DND-41 (cell line): ENCODE results near the gene SPTBN4.

ENCODE experiments used
- ATAC-seq: fragments of 200-7000 bp; cut with Tn5 transposase; 3 replicates; pipeline ENCODE4 v1.9.1; 2021; ENCODE audit warnings: low read depth; ENCODE audit not compliant: insufficient read depth
- DNase-seq: peaks from one replicate; pipeline ENCODE4 v3.0.0-alpha.2; 2020
- H2AFZ ChIP-seq: 2 replicates; pipeline ENCODE4 v1.6.0; 2012; ENCODE audit warnings: low read depth, low read length
- H3K27ac ChIP-seq: 2 replicates; pipeline ENCODE4 v1.5.1; 2012; ENCODE audit warnings: low read length, inconsistent platforms
- H3K27me3 ChIP-seq: fragments of 200-600 bp; sonication (generic); 2 replicates; pipeline ENCODE4 v1.6.0; 2012; ENCODE audit warnings: low read length, mild to moderate bottlenecking, inconsistent platforms; ENCODE audit not compliant: insufficient read depth, poor library complexity
- H3K36me3 ChIP-seq: 2 replicates; pipeline ENCODE4 v1.5.1; 2012; ENCODE audit warnings: low read length, inconsistent platforms; ENCODE audit not compliant: insufficient read depth
- H3K4me1 ChIP-seq: 2 replicates; pipeline ENCODE4 v1.5.1; 2012; ENCODE audit warnings: mild to moderate bottlenecking, low read length; ENCODE audit not compliant: insufficient read depth
- H3K4me2 ChIP-seq: 2 replicates; pipeline ENCODE4 v1.6.0; 2012; ENCODE audit warnings: mild to moderate bottlenecking, moderate library complexity, low read length, inconsistent platforms; ENCODE audit not compliant: insufficient read depth
- H3K4me3 ChIP-seq, 2 experiments: fragments of 200-600 bp in 1 of 2; shearing (Covaris generic) in 1 of 2; 2 replicates each; pipeline ENCODE4 v1.5.1; 2012 to 2016; ENCODE audit warnings: inconsistent platforms in 2 of 2, low read length in 2 of 2, mild to moderate bottlenecking in 2 of 2, low read depth in 1 of 2, moderate library complexity in 1 of 2
- H3K79me2 ChIP-seq: 2 replicates; pipeline ENCODE4 v1.6.0; 2012; ENCODE audit warnings: low read length, inconsistent platforms; ENCODE audit not compliant: insufficient read depth
- H3K9ac ChIP-seq: 2 replicates; pipeline ENCODE4 v1.6.0; 2012; ENCODE audit warnings: low read depth, mild to moderate bottlenecking, inconsistent platforms, low read length, moderate library complexity
- H3K9me3 ChIP-seq: 2 replicates; pipeline ENCODE4 v1.5.1; 2012; ENCODE audit warnings: low read length, moderate library complexity, mild to moderate bottlenecking, inconsistent platforms; ENCODE audit not compliant: insufficient read depth, severe bottlenecking
- H4K20me1 ChIP-seq: 2 replicates; pipeline ENCODE4 v1.6.0; 2012; ENCODE audit warnings: low read length; ENCODE audit not compliant: insufficient read depth
- CTCF ChIP-seq: IDR thresholded peaks from 2 replicates; pipeline ENCODE4 v1.5.1; 2012; ENCODE audit warnings: borderline replicate concordance, low read length, moderate library complexity, mild to moderate bottlenecking; ENCODE audit not compliant: poor library complexity, severe bottlenecking; ENCODE audit errors: extremely low read depth
- EZH2 ChIP-seq: IDR thresholded peaks from 3 replicates; pipeline ENCODE4 v1.6.1; 2012; ENCODE audit warnings: borderline replicate concordance, low read depth, mild to moderate bottlenecking, moderate library complexity, low read length, inconsistent platforms; ENCODE audit not compliant: severe bottlenecking

SPTBN4 gene

DNA sequence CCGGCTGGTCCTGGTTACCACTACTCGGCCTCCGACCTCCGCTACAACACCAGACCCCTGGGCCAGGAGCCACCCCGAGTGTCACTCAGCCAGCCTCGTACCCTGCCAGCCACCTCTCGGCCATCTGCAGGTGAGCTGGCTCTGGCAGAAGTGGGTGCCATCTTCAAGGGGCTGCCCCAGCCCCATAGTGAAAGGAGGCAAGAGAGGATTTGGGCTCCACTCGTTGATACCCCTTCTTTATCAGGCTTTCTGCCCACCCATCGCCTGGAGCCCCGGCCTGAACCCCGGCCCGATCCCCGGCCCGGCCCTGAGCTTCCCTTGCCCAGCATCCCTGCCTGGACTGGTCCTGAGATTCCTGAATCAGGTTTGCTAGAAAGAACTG is 141.4 kb downstream of the SPTBN4 start:
- H3K4me2 ChIP-seq: no peak overlapping the region
- no peaks in the 10 kb centered on the region for H3K9me3 ChIP-seq
- peaks cover 3% of the 10 kb centered on the region; the same call in 1 of the 2 replicates for H4K20me1 ChIP-seq
- peaks cover 36% of the 10 kb centered on the region for H3K4me1 ChIP-seq
- no peak overlapping the region for H2AFZ ChIP-seq
- no peaks in the 10 kb centered on the region for H3K79me2 ChIP-seq
- H3K27me3 ChIP-seq: peaks cover 12% of the 10 kb centered on the region
- H3K27ac ChIP-seq: no peak overlapping the region
- no peak for DNase-seq
- TF ChIP-seq CTCF (no peak), EZH2 (no peak)
- ATAC-seq: no peak
- H3K36me3 ChIP-seq: no peaks in the 10 kb centered on the region
- H3K4me3 ChIP-seq: no peak overlapping the region
- no peak overlapping the region for H3K9ac ChIP-seq

DNA sequence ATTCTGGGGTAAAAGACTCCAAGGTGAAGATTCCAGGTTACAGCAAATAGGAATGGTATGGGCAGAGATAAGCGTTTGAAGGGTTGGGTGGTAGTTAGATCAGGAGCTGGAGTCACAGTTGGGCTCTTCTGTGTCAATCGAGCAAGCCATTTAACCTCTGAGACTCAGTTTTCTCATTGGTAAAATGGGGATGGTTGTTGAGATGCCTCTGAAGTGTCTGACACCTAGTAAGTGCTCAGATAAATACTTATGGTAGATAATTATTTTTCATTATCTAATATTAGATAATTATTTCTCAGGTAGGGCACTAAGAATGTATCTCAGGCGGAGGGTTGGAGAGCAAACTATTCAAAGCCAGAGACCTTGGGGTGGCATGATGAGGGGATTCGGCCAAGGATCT is 142.2 kb downstream of the SPTBN4 start:
- Histone ChIP-seq H3K9ac (no peak overlapping the region), H2AFZ (no peak overlapping the region), H3K79me2 (no peaks in the 10 kb centered on the region), H3K36me3 (no peaks in the 10 kb centered on the region), H3K27me3 (peaks cover 12% of the 10 kb centered on the region), H3K4me1 (peaks cover 36% of the 10 kb centered on the region), H3K4me3 (no peak overlapping the region; a peak in 1 of 4 replicates), H3K4me2 (no peak overlapping the region), H4K20me1 (peaks cover 3% of the 10 kb centered on the region; the same call in 1 of the 2 replicates), H3K27ac (no peak overlapping the region), H3K9me3 (no peaks in the 10 kb centered on the region)
- ATAC-seq (no peak), DNase-seq (no peak)
- TF ChIP-seq CTCF (no peak), EZH2 (no peak)

GRCh38 chr19:40609561-40610395 is 143.0 kb downstream of the SPTBN4 start:
- Histone ChIP-seq H2AFZ (0 out of 2 replicates have a peak overlapping the region, but pooled peaks have one; percentile 16), H3K4me2 (peak overlapping the region; percentile 44; the same call in 1 of the 2 replicates), H3K9me3 (no peaks in the 10 kb centered on the region), H3K36me3 (no peaks in the 10 kb centered on the region), H3K4me1 (peaks cover 28% of the 10 kb centered on the region), H4K20me1 (peaks cover under 1% of the 10 kb centered on the region; the same call in 1 of the 2 replicates), H3K79me2 (no peaks in the 10 kb centered on the region), H3K4me3 (no peak overlapping the region; a peak in 1 of 4 replicates), H3K9ac (no peak overlapping the region; the same call in 1 of the 2 replicates), H3K27me3 (peaks cover 12% of the 10 kb centered on the region), H3K27ac (no peak overlapping the region)
- peak; percentile 25; the same call in 2 of the 3 replicates for ATAC-seq
- peak; percentile 53 for DNase-seq
- TF ChIP-seq EZH2 (no peak), CTCF (no peak)
